ENCODE data around the gene TMEM115.

TMEM115 gene

GRCh38 chr3:50378024-50378423 lies 18.7 kb upstream of the TMEM115 start:
- DNase-seq (ENCODE audit: low read depth in 2 of 2) = no peak

GRCh38 chr3:50375258-50375931 lies 16.1 kb upstream of the TMEM115 start:
- DNase-seq (ENCODE audit: low read depth in 2 of 2) = no peak

GRCh38 chr3:50374363-50375257 lies 15.3 kb upstream of the TMEM115 start:
- no peak for DNase-seq (ENCODE audit: low read depth in 2 of 2)

- DNase-seq (ENCODE audit: low read depth in 2 of 2) = no peak
Observed at GRCh38 chr3:50373146-50374051, 14.1 kb upstream of the TMEM115 start.

- DNase-seq (ENCODE audit: low read depth in 2 of 2) = no peak
Observed at GRCh38 chr3:50372349-50372748, 13.0 kb upstream of the TMEM115 start.

- DNase-seq (ENCODE audit: low read depth in 2 of 2) = no peak
Observed at GRCh38 chr3:50371133-50371685, 11.9 kb upstream of the TMEM115 start.

GRCh38 chr3:50370594-50370993 lies 11.3 kb upstream of the TMEM115 start:
- DNase-seq (ENCODE audit: low read depth in 2 of 2) = no peak

- no peak for DNase-seq (ENCODE audit: low read depth in 2 of 2)
Observed at GRCh38 chr3:50369012-50369670, 9.8 kb upstream of the TMEM115 start.

GRCh38 chr3:50365842-50366220 lies 6.5 kb upstream of the TMEM115 start:
- no peak for DNase-seq (ENCODE audit: low read depth in 2 of 2)

- peak; percentile 92 to 93 for DNase-seq (ENCODE audit: low read depth in 2 of 2)
Observed at GRCh38 chr3:50365080-50365841, 5.9 kb upstream of the TMEM115 start.

GRCh38 chr3:50364573-50365079 lies 5.3 kb upstream of the TMEM115 start:
- DNase-seq (ENCODE audit: low read depth in 2 of 2) = no peak

- DNase-seq (ENCODE audit: low read depth in 2 of 2) = no peak
Observed at GRCh38 chr3:50359760-50360110, 414 bp upstream of the TMEM115 start.

- no peak for DNase-seq (ENCODE audit: low read depth in 2 of 2)
Observed at GRCh38 chr3:50358355-50358910, 888 bp downstream of the TMEM115 start.

GRCh38 chr3:50357481-50357880 lies 1.8 kb downstream of the TMEM115 start:
- DNase-seq (ENCODE audit: low read depth in 2 of 2) = no peak

- DNase-seq (ENCODE audit: low read depth in 2 of 2) = no peak
Observed at GRCh38 chr3:50356553-50356952, 2.8 kb downstream of the TMEM115 start.

GRCh38 chr3:50355829-50356552 lies 3.3 kb downstream of the TMEM115 start:
- no peak for DNase-seq (ENCODE audit: low read depth in 2 of 2)

- DNase-seq (ENCODE audit: low read depth in 2 of 2) = no peak
Observed at GRCh38 chr3:50354850-50355249, 4.5 kb downstream of the TMEM115 start.

GRCh38 chr3:50354186-50354764 lies 5.0 kb downstream of the TMEM115 start:
- DNase-seq (ENCODE audit: low read depth in 2 of 2) = no peak

Data from stimulated activated CD4-positive, alpha-beta T cell treated with anti-CD3 and anti-CD28 coated beads, Interleukin-15, amount 100 ng/mL, for 48 hours (primary cell).